GM23248 (cell line): ENCODE data around the gene KIFC3.

Experiments used
- EZH2 ChIP-seq: fragments of 200-600 bp; sonication (generic); IDR thresholded peaks from 2 replicates; pipeline ENCODE4 v1.6.1; 2018; ENCODE audit warnings: antibody characterized with exemption, mild to moderate bottlenecking; ENCODE audit not compliant: insufficient read depth, poor library complexity, severe bottlenecking
- EZH2phosphoT487 ChIP-seq: fragments of 200-600 bp; sonication (generic); IDR thresholded peaks from 2 replicates; pipeline ENCODE4 v1.6.1; 2018; ENCODE audit warnings: antibody characterized with exemption, moderate library complexity, mild to moderate bottlenecking, low read depth; ENCODE audit not compliant: insufficient read depth

GRCh38 chr16:57730771-57731730 is 71.2 kb downstream of the KIFC3 start:
- TF ChIP-seq EZH2phosphoT487 = no peak
- no peak for TF ChIP-seq EZH2
